Muscle layer of colon (tissue), 2 donors: ENCODE data around the gene ESYT2.

ENCODE experiments used
- H3K27ac ChIP-seq: one replicate; pipeline ENCODE4 v1.7.0; 2013; ENCODE audit warnings: low read depth, mild to moderate bottlenecking, low read length, moderate library complexity
- H3K27me3 ChIP-seq, 2 donors: one replicate each; pipeline ENCODE4 v1.7.0; 2013; ENCODE audit warnings: low read length in 2 of 2, mild to moderate bottlenecking in 2 of 2; ENCODE audit not compliant: insufficient read depth in 2 of 2, control insufficient read depth in 1 of 2
- H3K36me3 ChIP-seq: one replicate; pipeline ENCODE4 v1.7.0; 2013; ENCODE audit warnings: mild to moderate bottlenecking, low read length; ENCODE audit not compliant: insufficient read depth
- H3K4me1 ChIP-seq: one replicate; pipeline ENCODE4 v1.7.0; 2013; ENCODE audit warnings: mild to moderate bottlenecking, low read length; ENCODE audit not compliant: insufficient read depth
- H3K4me3 ChIP-seq, 2 donors: one replicate each; pipeline ENCODE4 v1.7.0; 2013; ENCODE audit warnings: low read length in 2 of 2, low read depth in 1 of 2, mild to moderate bottlenecking in 1 of 2, moderate library complexity in 1 of 2
- H3K9ac ChIP-seq: one replicate; pipeline ENCODE4 v1.7.0; 2013; ENCODE audit warnings: low read length
- H3K9me3 ChIP-seq: one replicate; pipeline ENCODE4 v1.7.0; 2013; ENCODE audit warnings: mild to moderate bottlenecking, low read length
- donor health status: abdominal sarcoma.
- donor health status: Adenocarcinoma of cecum.

The ESYT2 gene

GRCh38 chr7:158694650-158695049 is 134.7 kb downstream of the ESYT2 start:
- Histone ChIP-seq H3K4me1 (peaks cover 9% of the 10 kb centered on the region), H3K36me3 (no peaks in the 10 kb centered on the region), H3K4me3 (no peak overlapping the region), H3K27ac (no peak overlapping the region), H3K27me3 (no peaks in the 10 kb centered on the region), H3K9ac (no peak overlapping the region), H3K9me3 (no peaks in the 10 kb centered on the region)

- Histone ChIP-seq H3K27ac (no peak overlapping the region), H3K36me3 (peaks cover 4% of the 10 kb centered on the region), H3K9me3 (no peaks in the 10 kb centered on the region), H3K9ac (no peak overlapping the region), H3K27me3 (no peaks in the 10 kb centered on the region), H3K4me3 (no peak overlapping the region), H3K4me1 (no peaks in the 10 kb centered on the region)
Observed at GRCh38 chr7:158689488-158689887, 139.8 kb downstream of the ESYT2 start.

DNA sequence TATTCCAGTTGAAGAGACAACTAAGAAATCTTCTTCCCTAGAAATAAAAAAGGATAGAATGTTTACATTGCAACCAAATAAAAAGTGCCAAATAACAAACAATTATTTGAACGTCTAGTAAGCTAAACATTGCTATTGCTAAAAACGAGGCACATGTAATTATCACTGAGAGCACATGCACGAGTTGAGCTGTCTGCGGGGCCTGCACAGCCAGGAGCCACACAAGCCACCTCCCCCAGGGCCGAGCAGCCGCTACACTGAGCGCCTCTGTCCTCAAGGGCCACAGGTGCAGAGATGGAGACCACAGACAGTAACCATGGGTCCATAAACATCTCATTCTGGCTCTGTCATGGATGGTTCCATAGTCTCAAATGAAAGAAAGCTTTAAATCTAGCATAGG is 141.9 kb downstream of the ESYT2 start:
- Histone ChIP-seq H3K27me3 (no peaks in the 10 kb centered on the region), H3K4me3 (no peak overlapping the region), H3K9ac (no peak overlapping the region), H3K9me3 (no peaks in the 10 kb centered on the region), H3K36me3 (peaks cover 4% of the 10 kb centered on the region), H3K27ac (no peak overlapping the region), H3K4me1 (no peaks in the 10 kb centered on the region)

GRCh38 chr7:158685693-158686092 is 143.6 kb downstream of the ESYT2 start:
- Histone ChIP-seq H3K27me3 (no peaks in the 10 kb centered on the region), H3K36me3 (peaks cover 4% of the 10 kb centered on the region), H3K27ac (no peak overlapping the region), H3K9ac (no peak overlapping the region), H3K9me3 (no peaks in the 10 kb centered on the region), H3K4me1 (no peaks in the 10 kb centered on the region), H3K4me3 (no peak overlapping the region)

GRCh38 chr7:158684329-158684728 is 145.0 kb downstream of the ESYT2 start:
- no peaks in the 10 kb centered on the region for H3K4me1 ChIP-seq
- H3K4me3 ChIP-seq = no peak overlapping the region
- H3K36me3 ChIP-seq = peaks cover 4% of the 10 kb centered on the region
- H3K27me3 ChIP-seq = no peaks in the 10 kb centered on the region
- no peak overlapping the region for H3K27ac ChIP-seq
- H3K9ac ChIP-seq = no peak overlapping the region
- H3K9me3 ChIP-seq = no peaks in the 10 kb centered on the region

GRCh38 chr7:158683541-158683940 is 145.8 kb downstream of the ESYT2 start:
- H3K27ac ChIP-seq = no peak overlapping the region
- no peaks in the 10 kb centered on the region for H3K4me1 ChIP-seq
- H3K27me3 ChIP-seq = no peaks in the 10 kb centered on the region
- no peaks in the 10 kb centered on the region for H3K9me3 ChIP-seq
- H3K4me3 ChIP-seq = no peak overlapping the region
- no peak overlapping the region for H3K9ac ChIP-seq
- peaks cover 9% of the 10 kb centered on the region for H3K36me3 ChIP-seq

DNA sequence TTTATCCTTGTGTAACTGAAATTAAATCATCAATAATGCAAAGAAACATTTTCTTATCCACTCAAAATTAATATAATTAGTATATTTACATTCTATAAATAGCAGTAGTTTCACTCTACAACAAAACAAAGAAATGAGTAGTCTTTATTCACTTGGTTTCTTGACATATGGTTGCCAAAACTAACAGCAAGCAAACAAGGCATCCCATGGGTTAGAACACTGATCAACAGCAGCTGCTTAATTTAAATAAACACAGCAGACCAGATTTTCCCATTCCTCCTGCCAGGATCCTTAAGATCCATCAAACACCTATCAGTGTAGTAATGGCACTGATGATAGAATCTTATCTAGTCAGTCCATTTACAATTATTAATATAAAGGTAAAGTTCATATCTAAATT is 146.9 kb downstream of the ESYT2 start:
- Histone ChIP-seq H3K9ac (no peak overlapping the region), H3K4me1 (no peaks in the 10 kb centered on the region), H3K27me3 (no peaks in the 10 kb centered on the region), H3K4me3 (no peak overlapping the region), H3K36me3 (peaks cover 9% of the 10 kb centered on the region), H3K27ac (no peak overlapping the region), H3K9me3 (no peaks in the 10 kb centered on the region)
